ENCODE results near the gene FAM83C. TPM values are rescaled to one million over a fixed set of nuclear protein-coding genes. Genes with fewer than 3 reads are reported as not detected.

FAM83C gene
- total and polyA plus RNA-seq, 8 donors = 6.5 TPM; not detected in 7

DNA sequence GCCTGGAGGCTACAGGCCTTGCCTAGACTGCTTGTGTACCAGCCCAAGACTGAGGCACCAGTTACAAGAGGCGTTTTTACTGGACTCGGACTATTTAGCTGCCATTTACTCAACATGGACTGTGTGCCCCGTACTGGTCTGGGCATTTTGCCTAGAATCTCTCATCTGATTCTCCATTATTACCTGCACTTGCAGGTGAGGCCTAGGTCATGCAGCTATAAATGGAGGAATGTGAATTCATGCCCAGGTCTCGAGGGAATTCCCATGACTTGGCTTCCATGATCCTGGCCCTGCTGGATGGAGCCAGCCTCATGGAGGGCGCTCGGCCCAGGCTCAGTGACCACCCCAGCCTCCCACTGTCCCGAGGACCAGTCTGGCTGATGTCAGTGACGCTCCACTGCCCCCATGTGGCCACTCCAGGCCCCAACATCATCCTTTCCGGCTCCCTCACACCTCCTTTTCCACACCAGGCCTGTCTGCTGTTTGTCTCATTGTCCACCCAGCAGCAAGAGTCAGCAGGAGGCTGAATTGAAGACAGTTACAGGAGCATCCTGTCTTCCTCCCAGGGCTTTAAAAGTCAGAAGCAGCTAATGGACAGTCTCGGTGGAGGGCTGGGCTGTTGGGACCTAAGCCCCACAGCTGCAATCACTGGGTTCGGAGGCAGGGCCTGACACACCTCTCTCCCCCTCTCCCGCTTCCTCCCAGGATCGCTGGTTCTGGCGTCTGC lies 23.0 kb downstream of the FAM83C start:
- peaks cover 0 to 15% (median 11%) of the 10 kb centered on the region in 4 donors for H3K4me1 ChIP-seq
- 41 to 50% (median 42%) methylated on average over 11 to 14 of the region's 14 CpGs for WGBS, 5 donors
- no peak overlapping the region for H3K4me3 ChIP-seq
- peaks cover 11 to 68% (median 67%) of the 10 kb centered on the region in 4 donors for H3K36me3 ChIP-seq
- peak; percentile 69 to 85 for DNase-seq
- H3K27ac ChIP-seq = peak overlapping the region in 2 of 5 donors; percentile 32 to 34
- intact Hi-C loops (cut with DNase I; ENCODE audit: low total_unique reads) = loop anchor here (10.0 kb wide), 1 partner anchor 124 kb away; the partner anchor contains the start of gene EDEM2
- no peak for TF ChIP-seq POLR2A (IDR thresholded peaks at IDR 0.05)
- TF ChIP-seq, protein P1, sequence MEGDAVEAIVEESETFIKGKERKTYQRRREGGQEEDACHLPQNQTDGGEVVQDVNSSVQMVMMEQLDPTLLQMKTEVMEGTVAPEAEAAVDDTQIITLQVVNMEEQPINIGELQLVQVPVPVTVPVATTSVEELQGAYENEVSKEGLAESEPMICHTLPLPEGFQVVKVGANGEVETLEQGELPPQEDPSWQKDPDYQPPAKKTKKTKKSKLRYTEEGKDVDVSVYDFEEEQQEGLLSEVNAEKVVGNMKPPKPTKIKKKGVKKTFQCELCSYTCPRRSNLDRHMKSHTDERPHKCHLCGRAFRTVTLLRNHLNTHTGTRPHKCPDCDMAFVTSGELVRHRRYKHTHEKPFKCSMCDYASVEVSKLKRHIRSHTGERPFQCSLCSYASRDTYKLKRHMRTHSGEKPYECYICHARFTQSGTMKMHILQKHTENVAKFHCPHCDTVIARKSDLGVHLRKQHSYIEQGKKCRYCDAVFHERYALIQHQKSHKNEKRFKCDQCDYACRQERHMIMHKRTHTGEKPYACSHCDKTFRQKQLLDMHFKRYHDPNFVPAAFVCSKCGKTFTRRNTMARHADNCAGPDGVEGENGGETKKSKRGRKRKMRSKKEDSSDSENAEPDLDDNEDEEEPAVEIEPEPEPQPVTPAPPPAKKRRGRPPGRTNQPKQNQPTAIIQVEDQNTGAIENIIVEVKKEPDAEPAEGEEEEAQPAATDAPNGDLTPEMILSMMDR (IDR thresholded peaks at IDR 0.05) = peak in 5 of 7 experiments; percentile 63 to 85 (median 67)
- no peaks in the 10 kb centered on the region for H3K9me3 ChIP-seq
- no peaks in the 10 kb centered on the region for H3K27me3 ChIP-seq

DNA sequence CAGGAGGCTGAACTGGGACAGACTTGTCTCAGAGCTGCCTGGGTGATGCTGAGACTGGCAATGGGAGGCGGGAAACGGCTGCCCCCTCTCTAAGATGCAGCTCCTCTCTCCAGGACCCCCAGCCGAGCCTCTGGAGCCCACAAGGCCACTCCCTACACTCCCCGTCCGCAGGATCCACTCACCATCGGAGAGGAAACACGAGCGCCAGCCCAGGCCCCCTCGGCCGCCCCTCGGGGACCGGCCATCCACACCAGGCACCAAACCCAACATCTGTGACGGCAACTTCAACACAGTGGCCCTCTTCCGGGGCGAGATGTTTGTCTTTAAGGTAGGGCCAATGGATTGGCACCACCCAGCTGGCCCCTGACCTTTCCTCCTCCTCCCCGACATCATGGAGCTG lies 25.1 kb downstream of the FAM83C start:
- no peak for DNase-seq
- Histone ChIP-seq H3K9me3 (no peaks in the 10 kb centered on the region), H3K36me3 (peaks cover 11 to 64% (median 57%) of the 10 kb centered on the region in 4 donors), H3K4me3 (no peak overlapping the region), H3K27me3 (no peaks in the 10 kb centered on the region), H3K4me1 (peaks cover 11 to 29% (median 23%) of the 10 kb centered on the region in 4 donors), H3K27ac (no peak overlapping the region)
- no peak for TF ChIP-seq POLR2AphosphoS5 (IDR thresholded peaks at IDR 0.05)
- TF ChIP-seq, protein P1 (IDR thresholded peaks at IDR 0.05) = no peak
- TF ChIP-seq EP300 (IDR thresholded peaks at IDR 0.05) = no peak
- no peak for TF ChIP-seq POLR2A (IDR thresholded peaks at IDR 0.05)
- 82 to 93% (median 90%) methylated on average over 3 to 16 of the region's 16 CpGs for WGBS, 5 donors
- intact Hi-C loops (cut with DNase I; ENCODE audit: low total_unique reads) = loop anchor here (10.0 kb wide), 1 partner anchor 122 kb away; the partner anchor contains the start of gene EDEM2

DNA sequence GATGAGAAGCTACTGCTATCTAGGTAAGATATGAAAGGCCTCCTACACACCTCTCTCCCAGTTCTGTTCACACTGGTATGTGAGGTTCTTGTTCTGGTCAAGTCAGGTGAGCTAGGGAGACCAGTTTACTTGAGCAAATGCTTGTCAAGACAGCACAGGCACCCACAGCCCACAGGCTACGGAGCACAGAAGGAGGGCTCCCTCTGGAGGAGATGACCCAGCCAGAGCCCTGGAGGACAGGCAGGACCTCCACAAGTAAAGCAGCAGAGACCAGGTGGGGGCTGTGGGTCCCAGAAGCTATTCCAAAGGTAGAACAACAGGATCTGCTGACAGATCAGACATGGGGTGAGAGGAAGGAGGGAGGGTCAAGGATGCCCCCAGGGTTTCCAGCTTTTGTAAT lies 27.5 kb downstream of the FAM83C start:
- WGBS, 5 donors = 33 to 92% (median 78%) methylated on average over 1 of the region's 1 CpG
- Histone ChIP-seq H3K36me3 (peaks cover 0 to 48% (median 41%) of the 10 kb centered on the region in 4 donors), H3K27ac (no peak overlapping the region), H3K4me3 (no peak overlapping the region), H3K27me3 (no peaks in the 10 kb centered on the region), H3K4me1 (peaks cover 11 to 29% (median 23%) of the 10 kb centered on the region in 4 donors), H3K9me3 (no peaks in the 10 kb centered on the region)
- intact Hi-C loops (cut with DNase I; ENCODE audit: low total_unique reads) = loop anchor here (10.0 kb wide), 1 partner anchor 120 kb away; the partner anchor contains the start of gene EDEM2
- DNase-seq = no peak
- TF ChIP-seq POLR2A (IDR thresholded peaks at IDR 0.05) (no peak), EP300 (IDR thresholded peaks at IDR 0.05) (no peak), POLR2AphosphoS5 (IDR thresholded peaks at IDR 0.05) (no peak)
- TF ChIP-seq, protein P1 (IDR thresholded peaks at IDR 0.05) = no peak

DNA sequence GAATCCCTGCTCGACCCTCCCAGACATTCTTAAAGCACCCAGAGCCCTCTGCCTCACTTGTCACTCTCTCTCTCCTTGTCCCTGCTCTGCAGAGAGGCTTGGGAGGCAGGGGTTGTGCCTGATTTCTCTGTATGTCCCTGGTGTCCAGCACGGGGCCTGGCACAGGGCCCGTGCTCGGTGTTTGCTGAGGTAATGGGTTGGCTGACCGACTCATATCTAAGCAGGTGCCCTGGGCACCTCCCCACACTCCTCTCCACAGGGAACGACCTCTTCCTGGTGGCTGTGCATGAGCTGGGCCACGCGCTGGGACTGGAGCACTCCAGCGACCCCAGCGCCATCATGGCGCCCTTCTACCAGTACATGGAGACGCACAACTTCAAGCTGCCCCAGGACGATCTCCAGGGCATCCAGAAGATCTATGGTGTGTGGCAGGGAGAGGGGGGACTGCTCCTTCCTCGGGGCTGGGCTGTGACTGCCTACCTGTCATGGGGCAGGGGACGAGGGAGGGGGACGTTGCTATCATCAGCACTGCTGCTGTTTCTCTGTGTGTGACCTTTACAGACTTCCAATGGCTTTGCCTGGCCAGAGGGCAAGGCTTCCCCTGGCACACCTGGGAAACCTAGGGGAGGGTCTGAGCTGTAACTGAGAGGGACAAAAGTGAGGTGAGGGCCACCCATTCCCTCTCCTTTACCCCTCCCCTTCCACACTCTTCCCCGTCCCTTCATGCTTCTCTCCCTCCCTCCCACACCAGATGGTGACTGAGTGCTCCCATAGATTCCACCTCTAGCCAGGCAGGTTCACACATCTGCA lies 28.5 kb downstream of the FAM83C start:
- intact Hi-C loops (cut with DNase I; ENCODE audit: low total_unique reads) = loop anchor here (10.0 kb wide), 1 partner anchor 119 kb away; the partner anchor contains the start of gene EDEM2
- Histone ChIP-seq H3K9me3 (no peaks in the 10 kb centered on the region), H3K4me3 (no peak overlapping the region), H3K27ac (peak overlapping the region in 4 of 5 donors; percentile 29 to 70 (median 55)), H3K27me3 (no peaks in the 10 kb centered on the region), H3K36me3 (peaks cover 0 to 44% (median 36%) of the 10 kb centered on the region in 4 donors), H3K4me1 (peaks cover 11 to 21% (median 15%) of the 10 kb centered on the region in 4 donors)
- WGBS, 5 donors = 46 to 68% (median 56%) methylated on average over 13 to 17 of the region's 17 CpGs
- DNase-seq = peak; percentile 46 to 84
- TF ChIP-seq, protein P1 (IDR thresholded peaks at IDR 0.05) = peak in 1 of 7 experiments; percentile 0
- TF ChIP-seq POLR2A (IDR thresholded peaks at IDR 0.05) = no peak
- TF ChIP-seq EP300 (IDR thresholded peaks at IDR 0.05) = no peak
- TF ChIP-seq POLR2AphosphoS5 (IDR thresholded peaks at IDR 0.05) = peak in 1 of 3 donors; percentile 33
